PC-3 (cell line): Measurements from ENCODE around the gene C11orf24. TPM values are rescaled to one million over a fixed set of nuclear protein-coding genes. Genes with fewer than 3 reads are reported as not detected.

Experiments
- ATAC-seq: fragments of 200-7000 bp; cut with Tn5 transposase; 2 replicates; pipeline ENCODE4 v1.9.1; 2020; ENCODE audit warnings: mild to moderate bottlenecking, moderate library complexity
- BruUV-seq: library from RNA; stranded (reverse); fragments of 400-500 nt; replicated peaks from 2 replicates; lab custom pipeline; 2021; lab: Mats Ljungman, UMichigan
- CTCF ChIA-PET: fragments of 300-600 bp; sonication (Branson Sonifier 250); formaldehyde crosslinking; loops from one replicate; lab custom pipeline; 2022; ENCODE audit warnings: antibody characterized with exemption; lab: Charles Lee
- POLR2A ChIA-PET: fragments of 300-600 bp; sonication (Branson Sonifier 250); formaldehyde crosslinking; loops from one replicate; lab custom pipeline; 2022; ENCODE audit warnings: antibody characterized with exemption; ENCODE audit not compliant: unreplicated experiment; lab: Charles Lee
- DNase-seq: peaks from one replicate; pipeline ENCODE4 v3.0.0-alpha.2; 2015
- H2AFZ ChIP-seq: fragments of 300-600 bp; sonication (generic); 2 replicates; pipeline ENCODE4 v1.6.0; 2016; ENCODE audit warnings: antibody characterized with exemption, low read length
- H3F3A ChIP-seq: fragments of 300-600 bp; sonication (generic); one replicate; pipeline ENCODE4 v1.6.0; 2017; ENCODE audit warnings: antibody characterized with exemption, low read length, control low read depth, mild to moderate bottlenecking; ENCODE audit not compliant: unreplicated experiment
- H3K27ac ChIP-seq: fragments of 300-600 bp; sonication (generic); 2 replicates; pipeline ENCODE4 v1.5.1; 2016; ENCODE audit warnings: mild to moderate bottlenecking, low read length
- H3K27me3 ChIP-seq: fragments of 300-600 bp; sonication (generic); 2 replicates; pipeline ENCODE4 v1.6.1; 2016; ENCODE audit warnings: low read length, mixed read lengths
- H3K36me3 ChIP-seq: fragments of 300-600 bp; sonication (generic); 2 replicates; pipeline ENCODE4 v1.6.1; 2016; ENCODE audit warnings: low read depth, mixed run types, low read length, mixed read lengths
- H3K4me1 ChIP-seq: fragments of 300-600 bp; sonication (generic); 2 replicates; pipeline ENCODE4 v1.5.1; 2016; ENCODE audit warnings: low read length; ENCODE audit not compliant: insufficient read depth
- H3K4me2 ChIP-seq: fragments of 300-600 bp; sonication (generic); 2 replicates; pipeline ENCODE4 v1.6.0; 2016; ENCODE audit warnings: low read length
- H3K4me3 ChIP-seq: fragments of 300-600 bp; sonication (generic); 2 replicates; pipeline ENCODE4 v1.5.1; 2016; ENCODE audit warnings: mild to moderate bottlenecking, low read length, mixed read lengths
- H3K79me2 ChIP-seq: fragments of 300-600 bp; sonication (generic); 2 replicates; pipeline ENCODE4 v1.6.1; 2017; ENCODE audit warnings: low read length, mixed read lengths
- H3K9ac ChIP-seq: fragments of 300-600 bp; sonication (generic); 2 replicates; pipeline ENCODE4 v1.6.0; 2016; ENCODE audit warnings: mild to moderate bottlenecking, low read length
- H3K9me2 ChIP-seq: fragments of 300-600 bp; sonication (generic); replicated peaks from 2 replicates; pipeline ENCODE4 v1.6.1; 2016; ENCODE audit warnings: mixed run types, low read length, mixed read lengths
- H3K9me3 ChIP-seq: fragments of 300-600 bp; sonication (generic); 2 replicates; pipeline ENCODE4 v1.6.1; 2016; ENCODE audit warnings: low read length, mixed read lengths
- H4K20me1 ChIP-seq: fragments of 300-600 bp; sonication (generic); 2 replicates; pipeline ENCODE4 v1.6.1; 2016; ENCODE audit warnings: low read length, mixed read lengths
- CTCF ChIP-seq: fragments of 300-600 bp; sonication (generic); conservative IDR thresholded peaks from 2 replicates; pipeline ENCODE4 v1.5.1; 2017; ENCODE audit warnings: antibody characterized with exemption, low read depth, mild to moderate bottlenecking, low read length
- EZH2 ChIP-seq: fragments of 300-600 bp; sonication (generic); IDR thresholded peaks from one replicate; pipeline ENCODE4 v1.6.1; 2017; ENCODE audit warnings: antibody characterized with exemption, mild to moderate bottlenecking, low read length; ENCODE audit not compliant: unreplicated experiment
- EZH2phosphoT487 ChIP-seq: fragments of 300-600 bp; sonication (generic); IDR thresholded peaks from 2 replicates; pipeline ENCODE4 v1.6.1; 2018; ENCODE audit warnings: mild to moderate bottlenecking, antibody characterized with exemption, low read length, borderline replicate concordance
- intact Hi-C: fragments of 100-400 bp; cut with micrococcal nuclease; formaldehyde crosslinking; loops from 2 replicates; pipeline ENCODE4 v1.9.0; 2023
- total RNA-seq: library from RNA; depleted of rRNA; stranded (reverse); fragments of >200 nt; gene quantifications from 2 replicates; pipeline ENCODE4 v1.2.3, GENCODE V29; 2014

Gene C11orf24
- total RNA-seq, 1 experiment from 2014 or later, result 75.9 TPM

DNA sequence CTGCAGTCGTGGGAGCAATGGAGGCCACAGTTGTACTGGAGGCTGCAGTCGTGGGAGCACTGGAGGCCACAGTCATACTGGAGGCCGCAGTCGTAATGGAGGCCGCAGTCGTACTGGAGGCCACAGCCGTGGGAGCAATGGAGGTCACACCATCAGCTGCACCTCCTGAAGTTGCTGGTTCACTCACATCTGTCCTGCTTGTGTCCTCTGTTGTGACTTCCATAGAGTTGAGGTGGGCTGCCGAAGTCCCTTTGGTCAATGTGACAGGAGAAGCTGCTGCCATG is 9.3 kb downstream of the C11orf24 start:
- no TSS peak for BruUV-seq
- Histone ChIP-seq H3K4me1 (peaks cover 4% of the 10 kb centered on the region; the same call in 1 of the 2 replicates), H3K27ac (no peak overlapping the region), H3K79me2 (no peaks in the 10 kb centered on the region), H3F3A (no peaks in the 10 kb centered on the region), H3K9me2 (no peaks in the 10 kb centered on the region), H3K36me3 (peaks cover 34% of the 10 kb centered on the region), H3K9me3 (no peaks in the 10 kb centered on the region), H3K9ac (no peak overlapping the region), H4K20me1 (no peaks in the 10 kb centered on the region), H3K27me3 (no peaks in the 10 kb centered on the region), H2AFZ (no peak overlapping the region), H3K4me3 (no peak overlapping the region), H3K4me2 (no peak overlapping the region)
- CTCF ChIA-PET, result no interaction called here
- TF ChIP-seq EZH2phosphoT487 (no peak), EZH2 (no peak), CTCF (no peak)
- no peak for DNase-seq
- ATAC-seq, result no peak
- POLR2A ChIA-PET, result no interaction called here
- intact Hi-C loops, result no loop called here

GRCh38 chr11:68261749-68262543 is 9.8 kb downstream of the C11orf24 start:
- DNase-seq (no peak), ATAC-seq (no peak)
- Histone ChIP-seq H2AFZ (no peak overlapping the region), H3K27me3 (no peaks in the 10 kb centered on the region), H3K9me2 (no peaks in the 10 kb centered on the region), H3K27ac (no peak overlapping the region), H3F3A (no peaks in the 10 kb centered on the region), H3K79me2 (no peaks in the 10 kb centered on the region), H3K36me3 (peaks cover 29% of the 10 kb centered on the region), H4K20me1 (no peaks in the 10 kb centered on the region), H3K9ac (no peak overlapping the region), H3K4me2 (no peak overlapping the region), H3K9me3 (no peaks in the 10 kb centered on the region), H3K4me1 (peaks cover 5% of the 10 kb centered on the region; the same call in 1 of the 2 replicates), H3K4me3 (no peak overlapping the region)
- BruUV-seq, result TSS peak; percentile 20
- ChIA-PET CTCF (no interaction called here), POLR2A (no interaction called here)
- intact Hi-C loops, result no loop called here
- TF ChIP-seq CTCF (no peak), EZH2phosphoT487 (no peak), EZH2 (no peak)

- TF ChIP-seq EZH2phosphoT487 (no peak), CTCF (no peak), EZH2 (no peak)
- Histone ChIP-seq H3K9me2 (no peaks in the 10 kb centered on the region), H4K20me1 (no peaks in the 10 kb centered on the region), H3K27ac (no peak overlapping the region), H3K27me3 (no peaks in the 10 kb centered on the region), H2AFZ (no peak overlapping the region), H3K9ac (no peak overlapping the region), H3K36me3 (peaks cover 24% of the 10 kb centered on the region), H3K4me3 (no peak overlapping the region), H3K9me3 (no peaks in the 10 kb centered on the region), H3F3A (no peaks in the 10 kb centered on the region), H3K4me2 (no peak overlapping the region), H3K4me1 (peaks cover 5% of the 10 kb centered on the region; the same call in 1 of the 2 replicates), H3K79me2 (no peaks in the 10 kb centered on the region)
- DNase-seq (no peak), ATAC-seq (no peak)
- no TSS peak for BruUV-seq
- POLR2A ChIA-PET, result no interaction called here
- CTCF ChIA-PET, result no interaction called here
- intact Hi-C loops, result no loop called here
These were observed 10.8 kb downstream of the C11orf24 start for GRCh38 chr11:68261006-68261405.
